ENCODE measurements around the gene CROCC2.

- TF ChIP-seq, protein P1, sequence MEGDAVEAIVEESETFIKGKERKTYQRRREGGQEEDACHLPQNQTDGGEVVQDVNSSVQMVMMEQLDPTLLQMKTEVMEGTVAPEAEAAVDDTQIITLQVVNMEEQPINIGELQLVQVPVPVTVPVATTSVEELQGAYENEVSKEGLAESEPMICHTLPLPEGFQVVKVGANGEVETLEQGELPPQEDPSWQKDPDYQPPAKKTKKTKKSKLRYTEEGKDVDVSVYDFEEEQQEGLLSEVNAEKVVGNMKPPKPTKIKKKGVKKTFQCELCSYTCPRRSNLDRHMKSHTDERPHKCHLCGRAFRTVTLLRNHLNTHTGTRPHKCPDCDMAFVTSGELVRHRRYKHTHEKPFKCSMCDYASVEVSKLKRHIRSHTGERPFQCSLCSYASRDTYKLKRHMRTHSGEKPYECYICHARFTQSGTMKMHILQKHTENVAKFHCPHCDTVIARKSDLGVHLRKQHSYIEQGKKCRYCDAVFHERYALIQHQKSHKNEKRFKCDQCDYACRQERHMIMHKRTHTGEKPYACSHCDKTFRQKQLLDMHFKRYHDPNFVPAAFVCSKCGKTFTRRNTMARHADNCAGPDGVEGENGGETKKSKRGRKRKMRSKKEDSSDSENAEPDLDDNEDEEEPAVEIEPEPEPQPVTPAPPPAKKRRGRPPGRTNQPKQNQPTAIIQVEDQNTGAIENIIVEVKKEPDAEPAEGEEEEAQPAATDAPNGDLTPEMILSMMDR (IDR thresholded peaks at IDR 0.05): no peak
- TF ChIP-seq EP300 (IDR thresholded peaks at IDR 0.05; ENCODE audit: low read depth): no peak
- no peak for TF ChIP-seq POLR2A (IDR thresholded peaks at IDR 0.05)
- no peak for TF ChIP-seq POLR2AphosphoS5 (IDR thresholded peaks at IDR 0.05)
These were observed 64.0 kb downstream of the CROCC2 start for GRCh38 chr2:240970104-240970503.
